Cardiac muscle cell (in vitro differentiated cells and primary cell): ENCODE data around the gene PGA4. TPM values are rescaled to one million over a fixed set of nuclear protein-coding genes. Genes with fewer than 3 reads are reported as not detected.
"Not testable (repeated sequence)": the region's sequence is repeated elsewhere in the genome, so short reads cannot be mapped to it uniquely, and the experiment has no call there.

Experiments used
- DNase-seq, 2 donors: peaks; one replicate each; pipeline versions ENCODE4 v3.0.0 to v3.0.0-alpha.2; 2010 to 2017; ENCODE audit warnings: low read depth in 1 of 2, low spot score in 1 of 2
- H3K27ac ChIP-seq: fragments of 200-600 bp; sonication (generic); 2 replicates; pipeline ENCODE4 v1.5.1; 2016
- H3K27me3 ChIP-seq: fragments of 200-600 bp; sonication (generic); 2 replicates; pipeline ENCODE4 v1.6.0; 2016; ENCODE audit warnings: control low read depth
- H3K36me3 ChIP-seq: fragments of 200-600 bp; sonication (generic); 2 replicates; pipeline ENCODE4 v1.5.1; 2016; ENCODE audit warnings: control low read depth
- H3K4me1 ChIP-seq: fragments of 200-600 bp; sonication (generic); 2 replicates; pipeline ENCODE4 v1.8.1; 2017; ENCODE audit warnings: low read depth, mild to moderate bottlenecking, mixed run types
- H3K4me3 ChIP-seq: fragments of 200-600 bp; sonication (generic); 2 replicates; pipeline ENCODE4 v1.5.1; 2016; ENCODE audit warnings: mild to moderate bottlenecking
- H3K9me3 ChIP-seq: fragments of 200-600 bp; sonication (generic); 2 replicates; pipeline ENCODE4 v1.5.1; 2017; ENCODE audit warnings: low read depth, mild to moderate bottlenecking, control low read depth
- polyA plus RNA-seq: library from polyadenylated mRNA; unstranded; fragments of >200 nt; fragmentation: Nextera tagmentation; extraction: Ambion mirVana; gene quantifications from 2 replicates; pipeline ENCODE4 v1.2.1, GENCODE V29; 2016
- total RNA-seq: library from RNA; depleted of rRNA; stranded (reverse); fragments of >200 nt; gene quantifications from 2 replicates; pipeline ENCODE4 v1.2.3, GENCODE V29; 2016

PGA4 gene
- total and polyA plus RNA-seq, 2 experiments from 2014 or later = 0.48 to 1.2 TPM

DNA sequence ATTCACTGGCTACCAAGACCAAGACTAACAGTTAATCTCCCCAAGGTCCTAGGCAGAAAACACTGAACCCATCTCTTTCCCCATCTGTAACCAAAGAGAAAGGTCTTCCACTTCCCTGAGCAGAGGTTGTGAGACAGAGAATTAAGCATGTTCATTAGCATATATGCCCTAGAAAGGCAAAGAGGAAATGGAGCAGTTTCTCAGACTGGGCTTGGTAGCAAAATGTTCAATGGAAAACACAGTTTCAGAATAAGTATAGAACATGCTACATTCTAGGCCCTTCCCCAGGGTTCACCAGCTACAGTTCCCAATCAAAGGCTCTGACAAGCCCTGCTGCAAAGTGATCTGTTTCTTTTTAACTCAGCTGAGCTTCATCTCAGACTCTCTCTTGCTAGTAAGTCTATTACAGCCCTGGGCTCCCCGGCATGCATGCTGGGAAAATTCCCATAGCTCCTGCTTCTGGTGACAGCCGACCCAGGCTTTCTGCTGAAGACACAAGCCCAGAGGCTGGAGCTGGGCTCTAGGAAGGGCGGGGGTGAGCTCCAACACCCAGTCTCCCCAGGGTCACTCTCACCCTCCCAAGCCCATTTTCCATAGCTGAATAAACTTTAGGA lies 8.3 kb upstream of the PGA4 start:
- not testable (repeated sequence) for H3K27ac ChIP-seq, H3K4me1 ChIP-seq, H3K36me3 ChIP-seq, H3K4me3 ChIP-seq, DNase-seq, H3K9me3 ChIP-seq, H3K27me3 ChIP-seq

DNA sequence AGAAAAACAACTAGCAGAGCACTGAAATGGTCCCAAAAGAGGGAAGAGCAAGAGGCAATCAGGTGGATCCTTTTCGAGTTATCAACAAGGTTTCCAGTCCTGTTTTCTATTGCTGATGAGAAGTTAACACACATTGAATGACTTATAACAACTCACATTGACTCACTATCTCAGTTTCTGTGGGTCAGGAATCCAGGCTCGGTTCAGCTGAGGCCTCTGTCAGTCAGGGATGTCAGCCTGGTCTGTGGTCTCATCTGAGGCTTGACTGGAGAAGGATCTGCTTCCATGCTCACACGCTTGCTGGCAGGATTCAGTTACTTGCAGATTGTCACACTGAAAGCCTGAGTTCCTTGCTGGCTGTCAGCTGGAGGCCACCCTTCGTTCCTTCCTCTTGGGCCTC lies 3.8 kb upstream of the PGA4 start:
- not testable (repeated sequence) for H3K36me3 ChIP-seq, DNase-seq, H3K4me3 ChIP-seq, H3K27ac ChIP-seq, H3K27me3 ChIP-seq, H3K9me3 ChIP-seq, H3K4me1 ChIP-seq

DNA sequence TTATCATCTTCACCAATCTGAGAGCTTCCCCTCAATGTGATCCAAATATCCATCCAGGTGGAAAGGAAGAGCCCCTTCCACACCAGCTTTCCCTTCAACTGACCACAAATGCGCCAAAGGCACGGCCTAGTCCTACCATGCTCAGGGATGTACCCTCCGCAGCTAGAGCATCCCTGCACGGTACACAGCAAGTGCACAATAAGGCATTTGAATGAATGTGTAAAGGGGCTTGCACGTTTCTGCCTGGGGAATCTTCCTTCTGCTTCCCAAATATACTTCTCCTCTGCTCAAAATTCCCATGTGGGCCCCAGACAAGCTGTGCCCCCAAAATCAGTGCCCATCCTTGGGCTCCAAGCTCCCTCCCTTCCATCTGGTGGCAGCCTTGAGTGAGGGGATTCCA lies 3.1 kb upstream of the PGA4 start:
- not testable (repeated sequence) for H3K27ac ChIP-seq, H3K36me3 ChIP-seq, H3K9me3 ChIP-seq, H3K4me1 ChIP-seq, H3K4me3 ChIP-seq, DNase-seq, H3K27me3 ChIP-seq

DNA sequence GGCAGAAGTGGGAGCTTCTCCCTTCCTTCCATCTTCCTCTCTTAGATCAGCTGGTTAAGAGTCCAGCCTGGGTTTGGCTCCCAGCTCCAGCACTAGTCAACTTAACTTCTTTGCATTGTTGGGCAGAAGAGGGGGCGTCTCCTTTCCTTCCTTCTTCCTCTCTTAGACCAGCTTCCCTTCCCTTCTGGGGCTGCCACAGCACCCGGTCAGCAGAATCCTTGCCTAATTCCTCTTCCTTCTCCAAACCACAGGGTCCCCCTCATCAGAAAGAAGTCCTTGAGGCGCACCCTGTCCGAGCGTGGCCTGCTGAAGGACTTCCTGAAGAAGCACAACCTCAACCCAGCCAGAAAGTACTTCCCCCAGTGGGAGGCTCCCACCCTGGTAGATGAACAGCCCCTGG lies 545 bp downstream of the PGA4 start:
- H3K36me3 ChIP-seq, H3K27me3 ChIP-seq, H3K9me3 ChIP-seq, H3K27ac ChIP-seq, H3K4me1 ChIP-seq, H3K4me3 ChIP-seq, DNase-seq: not testable (repeated sequence)

DNA sequence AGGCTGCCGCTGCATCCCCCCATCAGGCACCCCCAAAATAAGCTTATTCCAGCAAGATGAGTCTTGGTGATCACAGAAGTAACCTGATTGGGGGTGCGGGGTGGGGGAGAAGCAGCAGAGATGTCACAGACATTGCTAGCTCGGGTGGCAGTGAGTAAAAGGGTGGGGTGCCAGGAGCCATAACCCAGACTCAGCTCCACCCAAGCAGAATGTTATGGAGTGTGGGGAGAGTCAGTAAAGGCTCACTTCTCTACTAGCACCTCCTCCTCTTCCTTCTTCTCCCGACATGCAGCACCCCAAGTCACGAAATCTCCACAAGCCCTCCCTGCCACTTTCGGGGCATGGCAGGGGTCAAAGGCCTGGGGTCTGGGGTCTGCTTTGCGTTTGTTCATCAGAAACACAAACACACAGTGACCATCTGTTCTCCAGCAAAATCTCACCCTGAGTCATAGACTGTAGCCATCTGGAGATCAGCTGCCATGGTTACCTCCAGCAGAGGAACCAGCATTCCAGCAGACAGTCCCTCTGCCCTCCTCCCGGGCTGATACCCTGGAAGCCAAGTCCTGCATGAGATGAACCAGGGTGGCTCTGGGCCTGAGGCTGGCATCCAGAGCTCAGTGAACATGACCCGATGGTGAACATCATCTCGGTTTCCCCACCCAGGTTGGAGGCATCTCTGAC lies 4.5 kb downstream of the PGA4 start:
- DNase-seq, H3K27me3 ChIP-seq, H3K4me1 ChIP-seq, H3K27ac ChIP-seq, H3K36me3 ChIP-seq, H3K9me3 ChIP-seq, H3K4me3 ChIP-seq: not testable (repeated sequence)

DNA sequence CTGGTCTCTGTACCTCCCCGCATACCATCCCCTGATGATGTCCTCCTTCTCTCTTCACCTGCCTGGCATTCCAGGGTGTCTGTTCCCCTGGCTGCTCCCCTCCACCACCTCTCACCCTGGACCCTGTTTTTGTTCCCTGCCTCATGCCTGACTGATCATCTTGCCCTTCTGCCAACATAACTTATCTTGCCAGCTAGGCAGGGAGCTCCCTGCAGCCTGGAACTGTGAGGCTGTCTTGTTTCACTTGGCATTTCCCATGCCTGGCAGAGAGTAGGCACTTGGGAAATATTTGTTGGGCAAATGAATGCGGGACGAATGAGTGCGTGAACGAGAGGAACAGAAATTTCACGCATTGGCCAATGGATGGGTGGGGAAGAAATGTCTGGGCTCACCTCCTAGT lies 7.3 kb downstream of the PGA4 start:
- H3K27me3 ChIP-seq, H3K4me3 ChIP-seq, H3K4me1 ChIP-seq, H3K36me3 ChIP-seq, H3K27ac ChIP-seq, DNase-seq, H3K9me3 ChIP-seq: not testable (repeated sequence)

DNA sequence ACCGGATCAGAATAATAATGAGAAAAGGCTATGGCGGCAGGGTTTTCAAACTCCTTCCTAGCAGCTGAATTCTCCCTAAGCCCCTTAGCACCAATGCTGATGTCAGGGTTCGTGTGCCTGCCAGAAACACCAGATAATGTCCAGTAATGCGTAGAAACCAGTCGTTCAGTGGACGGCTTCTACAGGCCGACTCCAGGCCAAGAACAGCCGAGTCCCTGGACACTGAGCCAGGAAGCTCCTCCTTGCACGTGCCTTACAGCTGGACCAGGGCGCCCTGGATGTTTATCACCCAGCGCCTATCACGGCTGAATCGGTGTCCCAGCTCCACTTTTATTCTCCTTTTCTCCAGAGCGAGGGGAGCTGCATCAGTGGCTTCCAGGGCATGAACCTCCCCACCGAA lies 8.9 kb downstream of the PGA4 start:
- H3K4me1 ChIP-seq, H3K27me3 ChIP-seq, H3K9me3 ChIP-seq, H3K4me3 ChIP-seq, H3K36me3 ChIP-seq, H3K27ac ChIP-seq, DNase-seq: not testable (repeated sequence)

DNA sequence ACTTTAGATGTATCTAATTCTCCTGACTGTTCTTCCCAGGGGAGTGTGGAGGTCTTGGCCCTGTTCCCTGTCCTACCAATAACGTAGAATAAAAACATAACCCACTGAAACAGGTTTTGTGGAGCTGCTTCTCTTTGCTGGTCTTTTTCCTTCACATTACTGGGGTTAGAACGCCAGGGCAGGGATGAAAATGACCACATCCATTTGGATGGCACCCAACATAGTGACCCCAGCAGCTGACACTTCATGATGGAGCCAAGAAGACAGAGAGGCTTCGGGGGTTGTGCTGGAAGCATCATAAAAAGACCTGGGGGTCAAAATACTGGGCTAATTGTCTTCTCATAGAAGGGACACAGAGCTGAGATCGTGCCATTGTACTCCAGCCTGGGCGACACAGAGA lies 9.4 kb downstream of the PGA4 start:
- H3K4me1 ChIP-seq, DNase-seq, H3K4me3 ChIP-seq, H3K27me3 ChIP-seq, H3K9me3 ChIP-seq, H3K36me3 ChIP-seq, H3K27ac ChIP-seq: not testable (repeated sequence)

DNA sequence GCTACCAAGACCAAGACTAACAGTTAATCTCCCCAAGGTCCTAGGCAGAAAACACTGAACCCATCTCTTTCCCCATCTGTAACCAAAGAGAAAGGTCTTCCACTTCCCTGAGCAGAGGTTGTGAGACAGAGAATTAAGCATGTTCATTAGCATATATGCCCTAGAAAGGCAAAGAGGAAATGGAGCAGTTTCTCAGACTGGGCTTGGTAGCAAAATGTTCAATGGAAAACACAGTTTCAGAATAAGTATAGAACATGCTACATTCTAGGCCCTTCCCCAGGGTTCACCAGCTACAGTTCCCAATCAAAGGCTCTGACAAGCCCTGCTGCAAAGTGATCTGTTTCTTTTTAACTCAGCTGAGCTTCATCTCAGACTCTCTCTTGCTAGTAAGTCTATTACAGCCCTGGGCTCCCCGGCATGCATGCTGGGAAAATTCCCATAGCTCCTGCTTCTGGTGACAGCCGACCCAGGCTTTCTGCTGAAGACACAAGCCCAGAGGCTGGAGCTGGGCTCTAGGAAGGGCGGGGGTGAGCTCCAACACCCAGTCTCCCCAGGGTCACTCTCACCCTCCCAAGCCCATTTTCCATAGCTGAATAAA lies 10.5 kb downstream of the PGA4 start:
- H3K9me3 ChIP-seq, DNase-seq, H3K27me3 ChIP-seq, H3K27ac ChIP-seq, H3K4me1 ChIP-seq, H3K4me3 ChIP-seq, H3K36me3 ChIP-seq: not testable (repeated sequence)

DNA sequence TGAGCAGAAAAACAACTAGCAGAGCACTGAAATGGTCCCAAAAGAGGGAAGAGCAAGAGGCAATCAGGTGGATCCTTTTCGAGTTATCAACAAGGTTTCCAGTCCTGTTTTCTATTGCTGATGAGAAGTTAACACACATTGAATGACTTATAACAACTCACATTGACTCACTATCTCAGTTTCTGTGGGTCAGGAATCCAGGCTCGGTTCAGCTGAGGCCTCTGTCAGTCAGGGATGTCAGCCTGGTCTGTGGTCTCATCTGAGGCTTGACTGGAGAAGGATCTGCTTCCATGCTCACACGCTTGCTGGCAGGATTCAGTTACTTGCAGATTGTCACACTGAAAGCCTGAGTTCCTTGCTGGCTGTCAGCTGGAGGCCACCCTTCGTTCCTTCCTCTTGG lies 15.0 kb downstream of the PGA4 start:
- H3K36me3 ChIP-seq, H3K27me3 ChIP-seq, H3K4me1 ChIP-seq, H3K4me3 ChIP-seq, DNase-seq, H3K9me3 ChIP-seq, H3K27ac ChIP-seq: not testable (repeated sequence)

DNA sequence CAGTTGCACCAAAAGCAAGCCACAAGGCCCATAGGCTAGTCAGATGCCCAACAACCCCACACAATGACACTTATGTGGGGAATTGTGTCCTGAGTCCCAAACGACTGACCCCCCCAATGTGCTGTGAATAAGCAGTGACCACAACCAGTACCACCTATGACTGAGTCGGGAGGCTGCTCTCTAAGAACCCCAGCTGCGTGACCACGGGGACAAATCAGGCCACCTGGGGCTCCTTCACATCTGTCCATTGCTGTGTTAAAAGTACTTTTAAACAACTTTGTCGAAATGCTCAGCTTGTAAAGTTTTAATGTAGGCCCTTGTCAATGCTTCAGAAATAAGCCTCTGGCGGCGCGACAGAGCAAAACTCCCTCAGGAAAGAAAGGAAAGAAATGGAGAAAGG lies 18.1 kb downstream of the PGA4 start:
- not testable (repeated sequence) for H3K36me3 ChIP-seq, H3K27me3 ChIP-seq, H3K4me1 ChIP-seq, DNase-seq, H3K4me3 ChIP-seq, H3K27ac ChIP-seq, H3K9me3 ChIP-seq

DNA sequence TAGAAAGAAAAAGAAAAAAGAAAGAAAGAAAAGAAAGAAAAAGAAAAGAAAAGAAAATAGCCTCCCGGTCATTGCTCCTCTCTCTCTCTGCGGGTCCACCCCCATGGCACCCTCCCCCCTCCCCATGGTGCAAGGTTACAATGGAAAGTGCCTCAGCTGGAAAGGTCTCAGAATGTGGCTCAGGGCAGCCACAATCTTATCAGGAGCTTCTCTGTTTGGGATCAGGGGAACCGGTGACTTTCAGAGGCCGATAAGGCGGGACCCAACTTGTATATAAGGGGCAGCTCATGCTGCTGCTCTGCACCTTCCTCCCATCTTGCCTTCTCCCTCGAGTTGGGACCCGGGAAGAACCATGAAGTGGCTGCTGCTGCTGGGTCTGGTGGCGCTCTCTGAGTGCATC lies 18.7 kb downstream of the PGA4 start, which contains the start of gene PGA5:
Gene PGA5 (plus strand): TSS at position 301 of the 400 bp plus-strand sequence. CDS start 52 bp downstream, at position 353.
- not testable (repeated sequence) for H3K4me1 ChIP-seq, DNase-seq, H3K27ac ChIP-seq, H3K4me3 ChIP-seq, H3K36me3 ChIP-seq, H3K9me3 ChIP-seq, H3K27me3 ChIP-seq

DNA sequence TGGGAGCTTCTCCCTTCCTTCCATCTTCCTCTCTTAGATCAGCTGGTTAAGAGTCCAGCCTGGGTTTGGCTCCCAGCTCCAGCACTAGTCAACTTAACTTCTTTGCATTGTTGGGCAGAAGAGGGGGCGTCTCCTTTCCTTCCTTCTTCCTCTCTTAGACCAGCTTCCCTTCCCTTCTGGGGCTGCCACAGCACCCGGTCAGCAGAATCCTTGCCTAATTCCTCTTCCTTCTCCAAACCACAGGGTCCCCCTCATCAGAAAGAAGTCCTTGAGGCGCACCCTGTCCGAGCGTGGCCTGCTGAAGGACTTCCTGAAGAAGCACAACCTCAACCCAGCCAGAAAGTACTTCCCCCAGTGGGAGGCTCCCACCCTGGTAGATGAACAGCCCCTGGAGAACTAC lies 19.4 kb downstream of the PGA4 start:
- H3K9me3 ChIP-seq, H3K36me3 ChIP-seq, H3K4me3 ChIP-seq: not testable (repeated sequence)

DNA sequence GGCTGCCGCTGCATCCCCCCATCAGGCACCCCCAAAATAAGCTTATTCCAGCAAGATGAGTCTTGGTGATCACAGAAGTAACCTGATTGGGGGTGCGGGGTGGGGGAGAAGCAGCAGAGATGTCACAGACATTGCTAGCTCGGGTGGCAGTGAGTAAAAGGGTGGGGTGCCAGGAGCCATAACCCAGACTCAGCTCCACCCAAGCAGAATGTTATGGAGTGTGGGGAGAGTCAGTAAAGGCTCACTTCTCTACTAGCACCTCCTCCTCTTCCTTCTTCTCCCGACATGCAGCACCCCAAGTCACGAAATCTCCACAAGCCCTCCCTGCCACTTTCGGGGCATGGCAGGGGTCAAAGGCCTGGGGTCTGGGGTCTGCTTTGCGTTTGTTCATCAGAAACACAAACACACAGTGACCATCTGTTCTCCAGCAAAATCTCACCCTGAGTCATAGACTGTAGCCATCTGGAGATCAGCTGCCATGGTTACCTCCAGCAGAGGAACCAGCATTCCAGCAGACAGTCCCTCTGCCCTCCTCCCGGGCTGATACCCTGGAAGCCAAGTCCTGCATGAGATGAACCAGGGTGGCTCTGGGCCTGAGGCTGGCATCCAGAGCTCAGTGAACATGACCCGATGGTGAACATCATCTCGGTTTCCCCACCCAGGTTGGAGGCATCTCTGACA lies 23.3 kb downstream of the PGA4 start:
- not testable (repeated sequence) for H3K9me3 ChIP-seq, H3K4me3 ChIP-seq, H3K27me3 ChIP-seq, H3K4me1 ChIP-seq, H3K27ac ChIP-seq, DNase-seq, H3K36me3 ChIP-seq

More for the DNA sequence above, 19.4 kb downstream of the PGA4 start:
- not testable (repeated sequence) for H3K27me3 ChIP-seq, DNase-seq, H3K4me1 ChIP-seq, H3K27ac ChIP-seq
